ENCODE results near the gene TRPM3. TPM values are rescaled to one million over a fixed set of nuclear protein-coding genes. Genes with fewer than 3 reads are reported as not detected.
A peak's percentile ranks its signal among the peaks of the same experiment; 100 is the strongest.

TRPM3 gene
- total RNA-seq, 1 donor, result 0.72 TPM

- peaks cover 18% of the 10 kb centered on the region for H3K4me1 ChIP-seq (ENCODE audit: insufficient read depth, low read length)
- peak overlapping the region; percentile 30 for H3K4me2 ChIP-seq (ENCODE audit: insufficient read depth, low read length)
These were observed 174.3 kb downstream of the TRPM3 start for GRCh38 chr9:70947086-70947485.

GRCh38 chr9:70945301-70945700, 176.1 kb downstream of the TRPM3 start:
- Histone ChIP-seq H3K27me3 (ENCODE audit: insufficient read depth, low read length) (no peaks in the 10 kb centered on the region), H3K4me1 (ENCODE audit: insufficient read depth, low read length) (peaks cover 11% of the 10 kb centered on the region), H3K36me3 (ENCODE audit: insufficient read depth, low read length) (no peaks in the 10 kb centered on the region), H3K4me3 (ENCODE audit: insufficient read depth, low read length) (no peak overlapping the region), H3K9me3 (ENCODE audit: low read depth, low read length) (no peaks in the 10 kb centered on the region), H4K20me1 (ENCODE audit: insufficient read depth, low read length) (no peaks in the 10 kb centered on the region), H3K27ac (ENCODE audit: low read depth, low read length) (no peak overlapping the region), H3K4me2 (ENCODE audit: insufficient read depth, low read length) (no peak overlapping the region), H3K79me2 (ENCODE audit: insufficient read depth, low read length) (no peaks in the 10 kb centered on the region), H2AFZ (ENCODE audit: low read length) (no peak overlapping the region)
- no peak for TF ChIP-seq CTCF (IDR thresholded peaks at IDR 0.05; ENCODE audit: extremely low read depth, low read depth, low read length)
- DNase-seq (ENCODE audit: insufficient read length, low spot score, missing footprints), result no peak

More at GRCh38 chr9:70947086-70947485, 174.3 kb downstream of the TRPM3 start:
- Histone ChIP-seq H4K20me1 (ENCODE audit: insufficient read depth, low read length) (no peaks in the 10 kb centered on the region), H3K36me3 (ENCODE audit: insufficient read depth, low read length) (no peaks in the 10 kb centered on the region), H3K27ac (ENCODE audit: low read depth, low read length) (no peak overlapping the region), H2AFZ (ENCODE audit: low read length) (no peak overlapping the region), H3K4me3 (ENCODE audit: insufficient read depth, low read length) (no peak overlapping the region), H3K79me2 (ENCODE audit: insufficient read depth, low read length) (no peaks in the 10 kb centered on the region), H3K9me3 (ENCODE audit: low read depth, low read length) (no peaks in the 10 kb centered on the region), H3K27me3 (ENCODE audit: insufficient read depth, low read length) (no peaks in the 10 kb centered on the region)
- TF ChIP-seq CTCF (IDR thresholded peaks at IDR 0.05; ENCODE audit: extremely low read depth, low read depth, low read length), result no peak
- no peak for DNase-seq (ENCODE audit: insufficient read length, low spot score, missing footprints)

- no peaks in the 10 kb centered on the region for H3K9me3 ChIP-seq (ENCODE audit: low read depth, low read length)
- H2AFZ ChIP-seq (ENCODE audit: low read length), result no peak overlapping the region
- no peaks in the 10 kb centered on the region for H4K20me1 ChIP-seq (ENCODE audit: insufficient read depth, low read length)
- H3K4me3 ChIP-seq (ENCODE audit: insufficient read depth, low read length), result no peak overlapping the region
- H3K27ac ChIP-seq (ENCODE audit: low read depth, low read length), result no peak overlapping the region
- no peaks in the 10 kb centered on the region for H3K36me3 ChIP-seq (ENCODE audit: insufficient read depth, low read length)
- DNase-seq (ENCODE audit: insufficient read length, low spot score, missing footprints), result no peak
- H3K79me2 ChIP-seq (ENCODE audit: insufficient read depth, low read length), result no peaks in the 10 kb centered on the region
- H3K27me3 ChIP-seq (ENCODE audit: insufficient read depth, low read length), result peaks cover 10% of the 10 kb centered on the region
- H3K4me1 ChIP-seq (ENCODE audit: insufficient read depth, low read length), result no peaks in the 10 kb centered on the region
- no peak overlapping the region for H3K4me2 ChIP-seq (ENCODE audit: insufficient read depth, low read length)
- TF ChIP-seq CTCF (IDR thresholded peaks at IDR 0.05; ENCODE audit: extremely low read depth, low read depth, low read length), result no peak
These were observed 180.2 kb downstream of the TRPM3 start for GRCh38 chr9:70941191-70941590.

GRCh38 chr9:70940605-70941004, 180.8 kb downstream of the TRPM3 start:
- no peak overlapping the region for H2AFZ ChIP-seq (ENCODE audit: low read length)
- no peaks in the 10 kb centered on the region for H3K4me1 ChIP-seq (ENCODE audit: insufficient read depth, low read length)
- no peak for DNase-seq (ENCODE audit: insufficient read length, low spot score, missing footprints)
- H3K36me3 ChIP-seq (ENCODE audit: insufficient read depth, low read length), result no peaks in the 10 kb centered on the region
- peaks cover 10% of the 10 kb centered on the region for H3K27me3 ChIP-seq (ENCODE audit: insufficient read depth, low read length)
- H3K27ac ChIP-seq (ENCODE audit: low read depth, low read length), result no peak overlapping the region
- H3K9me3 ChIP-seq (ENCODE audit: low read depth, low read length), result no peaks in the 10 kb centered on the region
- no peaks in the 10 kb centered on the region for H4K20me1 ChIP-seq (ENCODE audit: insufficient read depth, low read length)
- H3K4me2 ChIP-seq (ENCODE audit: insufficient read depth, low read length), result no peak overlapping the region
- no peak for TF ChIP-seq CTCF (IDR thresholded peaks at IDR 0.05; ENCODE audit: extremely low read depth, low read depth, low read length)
- H3K4me3 ChIP-seq (ENCODE audit: insufficient read depth, low read length), result no peak overlapping the region
- H3K79me2 ChIP-seq (ENCODE audit: insufficient read depth, low read length), result no peaks in the 10 kb centered on the region
